ENCODE results near the gene OVOL3.

DNA sequence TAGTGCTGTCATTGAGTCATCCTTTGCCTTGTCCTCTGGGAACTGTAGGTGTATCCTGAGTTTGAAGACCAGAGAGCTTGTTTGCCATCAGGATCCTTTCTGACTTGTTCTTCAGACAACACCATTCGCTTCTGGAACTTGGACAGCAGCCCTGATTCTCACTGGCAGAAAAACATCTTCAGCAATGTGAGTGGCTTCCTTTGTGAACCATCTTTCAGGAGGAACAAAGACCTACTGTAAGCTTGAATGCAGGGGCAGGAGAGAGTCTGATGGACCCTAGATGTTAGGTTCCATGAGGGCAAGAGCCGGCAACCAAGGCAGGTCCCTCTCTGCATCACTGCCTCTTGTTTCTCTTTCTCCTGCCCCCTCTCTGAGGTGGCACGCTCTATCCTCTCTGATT lies 29.6 kb upstream of the OVOL3 start:
- no peak for TF ChIP-seq POLR2A (IDR thresholded peaks at IDR 0.05)
- TF ChIP-seq, protein P1, sequence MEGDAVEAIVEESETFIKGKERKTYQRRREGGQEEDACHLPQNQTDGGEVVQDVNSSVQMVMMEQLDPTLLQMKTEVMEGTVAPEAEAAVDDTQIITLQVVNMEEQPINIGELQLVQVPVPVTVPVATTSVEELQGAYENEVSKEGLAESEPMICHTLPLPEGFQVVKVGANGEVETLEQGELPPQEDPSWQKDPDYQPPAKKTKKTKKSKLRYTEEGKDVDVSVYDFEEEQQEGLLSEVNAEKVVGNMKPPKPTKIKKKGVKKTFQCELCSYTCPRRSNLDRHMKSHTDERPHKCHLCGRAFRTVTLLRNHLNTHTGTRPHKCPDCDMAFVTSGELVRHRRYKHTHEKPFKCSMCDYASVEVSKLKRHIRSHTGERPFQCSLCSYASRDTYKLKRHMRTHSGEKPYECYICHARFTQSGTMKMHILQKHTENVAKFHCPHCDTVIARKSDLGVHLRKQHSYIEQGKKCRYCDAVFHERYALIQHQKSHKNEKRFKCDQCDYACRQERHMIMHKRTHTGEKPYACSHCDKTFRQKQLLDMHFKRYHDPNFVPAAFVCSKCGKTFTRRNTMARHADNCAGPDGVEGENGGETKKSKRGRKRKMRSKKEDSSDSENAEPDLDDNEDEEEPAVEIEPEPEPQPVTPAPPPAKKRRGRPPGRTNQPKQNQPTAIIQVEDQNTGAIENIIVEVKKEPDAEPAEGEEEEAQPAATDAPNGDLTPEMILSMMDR (IDR thresholded peaks at IDR 0.05), result no peak
